GM19463 (cell line): ENCODE measurements around the gene COL4A2.
"Not testable (repeated sequence)": the region's sequence is repeated elsewhere in the genome, so short reads cannot be mapped to it uniquely, and the experiment has no call there.

ENCODE experiments used
- ATAC-seq: cut with Tn5 transposase; IDR thresholded peaks from one replicate; pipeline ENCODE4 v1.9.1; 2021; ENCODE audit warnings: mild to moderate bottlenecking, moderate library complexity; ENCODE audit not compliant: unreplicated experiment

The COL4A2 gene

GRCh38 chr13:110374431-110375370 lies 67.6 kb downstream of the COL4A2 start:
- ATAC-seq, result no peak

- no peak for ATAC-seq
Measured at GRCh38 chr13:110376120-110376519, 69.0 kb downstream of the COL4A2 start.

GRCh38 chr13:110377178-110377825 lies 70.2 kb downstream of the COL4A2 start:
- no peak for ATAC-seq

DNA sequence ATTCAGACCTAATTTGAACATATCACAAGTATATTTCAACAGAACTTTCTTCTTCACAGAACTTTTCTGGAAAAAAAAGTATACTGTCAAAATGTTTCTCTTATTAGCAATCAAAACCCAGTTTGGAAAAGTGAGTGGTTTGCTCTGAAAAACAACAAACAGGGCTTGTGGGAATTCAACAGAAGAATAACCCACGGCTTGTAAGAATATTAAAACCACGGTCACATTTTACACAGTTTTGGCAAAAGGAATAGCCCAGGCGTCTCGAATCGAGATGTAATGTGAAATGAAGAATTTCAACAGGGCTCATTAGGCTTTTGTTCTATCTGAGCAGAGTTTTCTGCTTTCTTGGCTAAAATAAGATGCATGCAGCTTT lies 70.7 kb downstream of the COL4A2 start:
- ATAC-seq, result no peak

DNA sequence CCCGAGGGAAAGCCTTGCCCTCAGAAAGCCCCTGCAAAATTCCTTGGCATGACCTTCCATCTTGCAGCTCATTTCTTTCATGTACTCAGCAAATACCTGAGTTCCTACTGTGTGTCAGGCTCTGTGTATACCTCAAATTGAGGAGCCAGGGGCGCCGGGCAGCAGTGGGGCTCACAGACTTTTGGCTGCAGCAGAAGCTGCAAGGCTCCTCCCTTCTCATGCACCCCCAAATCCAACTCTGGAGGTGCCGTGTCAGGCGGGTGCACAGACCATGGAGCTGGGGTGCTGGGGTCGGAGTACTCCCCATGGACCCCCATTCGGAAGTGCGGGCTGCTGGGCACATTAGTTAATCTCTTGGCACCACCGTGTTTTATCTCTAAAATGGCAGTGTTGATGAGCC lies 72.3 kb downstream of the COL4A2 start:
- ATAC-seq, result no peak

DNA sequence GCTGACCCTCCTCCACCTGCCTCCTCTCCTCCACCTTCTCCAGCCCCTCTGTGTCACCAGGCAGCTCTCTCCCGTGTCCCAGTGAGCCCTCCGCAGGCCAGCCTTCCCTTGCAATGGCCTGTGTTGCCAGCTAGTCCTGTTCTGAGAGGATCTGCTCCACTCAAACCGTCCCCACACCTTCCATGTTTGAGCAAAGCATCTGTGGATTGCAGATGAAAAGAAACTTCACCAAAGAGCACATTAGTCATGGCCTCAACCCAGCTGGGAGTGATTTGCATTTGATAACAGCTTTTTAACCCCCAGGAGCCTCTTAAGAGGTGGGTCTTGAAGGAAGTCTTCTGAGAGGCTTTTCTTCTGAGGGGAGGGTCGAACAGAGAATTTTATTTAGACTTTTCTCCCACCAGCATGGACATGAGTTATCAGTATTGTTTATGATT lies 72.8 kb downstream of the COL4A2 start:
- no peak for ATAC-seq

DNA sequence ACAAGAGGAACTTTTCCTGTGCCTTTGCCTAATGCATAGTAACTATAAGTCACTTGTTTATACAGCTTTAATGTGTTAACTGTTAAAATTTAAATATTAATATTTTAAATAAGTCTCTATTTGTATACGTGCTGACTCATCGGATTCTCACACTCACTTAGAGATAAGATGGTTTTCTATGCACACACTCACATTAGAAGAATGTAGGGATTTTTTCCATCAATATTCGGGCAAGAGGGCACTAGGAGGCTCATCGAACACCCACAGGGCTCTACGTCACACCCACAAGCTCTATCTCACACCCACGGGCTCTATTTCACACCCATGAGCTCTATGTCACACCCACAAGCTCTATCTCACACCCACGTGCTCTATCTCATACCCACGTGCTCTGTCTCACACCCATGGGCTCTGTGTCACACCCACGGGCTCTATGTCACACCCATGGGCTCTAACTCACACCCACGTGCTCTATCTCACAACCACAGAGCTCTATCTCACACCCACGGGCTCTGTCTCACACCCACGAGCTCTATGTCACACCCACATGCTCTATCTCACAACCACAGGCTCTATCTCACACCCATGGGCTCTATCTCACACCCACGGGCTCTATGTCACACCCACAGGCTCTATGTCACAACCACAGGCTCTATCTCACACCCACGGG lies 73.4 kb downstream of the COL4A2 start:
- no peak for ATAC-seq

- ATAC-seq, result no peak
Measured at GRCh38 chr13:110381029-110381360, 73.9 kb downstream of the COL4A2 start.

- ATAC-seq, result no peak
Measured at GRCh38 chr13:110382229-110382628, 75.1 kb downstream of the COL4A2 start.

DNA sequence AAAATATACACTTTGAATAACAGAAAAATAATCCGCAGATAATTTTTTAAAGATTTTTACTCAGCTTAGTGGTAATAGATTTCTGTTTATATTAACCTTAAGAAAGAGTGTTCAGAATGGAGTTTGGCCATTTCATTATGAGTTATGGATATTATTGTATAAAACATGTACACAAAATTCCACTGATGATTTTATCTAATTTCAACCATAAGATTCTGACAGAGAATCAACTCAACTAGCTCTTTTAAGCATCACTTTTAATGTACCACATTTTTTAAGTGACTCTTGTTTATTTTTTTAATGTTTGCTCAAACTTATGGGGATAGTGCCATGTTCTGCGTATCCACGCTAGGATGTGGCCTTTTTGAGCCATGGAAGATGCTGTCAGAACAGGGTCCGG lies 75.7 kb downstream of the COL4A2 start:
- ATAC-seq, result no peak

DNA sequence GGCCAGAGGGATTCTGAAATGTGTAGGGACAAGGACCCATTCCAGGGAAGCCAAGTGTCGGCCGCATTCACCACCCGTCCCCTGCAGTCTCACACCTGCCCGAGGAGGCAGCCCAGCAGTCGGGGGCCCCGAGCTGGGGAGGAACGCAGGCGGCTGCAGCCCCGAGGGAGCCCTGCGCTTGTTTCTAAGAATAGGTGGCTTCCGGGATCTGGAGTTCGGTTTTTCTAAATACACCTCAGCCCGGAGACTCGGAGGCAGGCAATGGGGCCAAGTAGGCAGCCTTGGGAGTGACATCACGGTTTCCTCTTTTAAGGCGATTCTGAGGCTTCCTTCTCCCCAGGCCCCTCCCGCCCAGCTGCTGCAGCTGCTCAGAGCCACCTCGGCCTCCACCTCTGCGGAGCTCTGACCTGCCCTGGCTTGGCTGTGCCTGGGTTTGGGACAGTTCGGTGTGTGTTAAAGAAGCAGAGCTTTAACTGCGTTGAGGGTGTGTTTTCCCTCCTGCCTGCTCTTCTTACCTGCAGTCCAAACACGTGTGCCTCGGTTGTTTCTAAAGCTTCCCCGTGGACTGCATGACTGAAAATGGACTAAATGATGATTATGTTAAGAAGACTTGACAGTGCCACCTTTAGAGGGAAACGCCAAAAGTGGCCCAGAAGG lies 80.5 kb downstream of the COL4A2 start:
- peak; percentile 98 for ATAC-seq

DNA sequence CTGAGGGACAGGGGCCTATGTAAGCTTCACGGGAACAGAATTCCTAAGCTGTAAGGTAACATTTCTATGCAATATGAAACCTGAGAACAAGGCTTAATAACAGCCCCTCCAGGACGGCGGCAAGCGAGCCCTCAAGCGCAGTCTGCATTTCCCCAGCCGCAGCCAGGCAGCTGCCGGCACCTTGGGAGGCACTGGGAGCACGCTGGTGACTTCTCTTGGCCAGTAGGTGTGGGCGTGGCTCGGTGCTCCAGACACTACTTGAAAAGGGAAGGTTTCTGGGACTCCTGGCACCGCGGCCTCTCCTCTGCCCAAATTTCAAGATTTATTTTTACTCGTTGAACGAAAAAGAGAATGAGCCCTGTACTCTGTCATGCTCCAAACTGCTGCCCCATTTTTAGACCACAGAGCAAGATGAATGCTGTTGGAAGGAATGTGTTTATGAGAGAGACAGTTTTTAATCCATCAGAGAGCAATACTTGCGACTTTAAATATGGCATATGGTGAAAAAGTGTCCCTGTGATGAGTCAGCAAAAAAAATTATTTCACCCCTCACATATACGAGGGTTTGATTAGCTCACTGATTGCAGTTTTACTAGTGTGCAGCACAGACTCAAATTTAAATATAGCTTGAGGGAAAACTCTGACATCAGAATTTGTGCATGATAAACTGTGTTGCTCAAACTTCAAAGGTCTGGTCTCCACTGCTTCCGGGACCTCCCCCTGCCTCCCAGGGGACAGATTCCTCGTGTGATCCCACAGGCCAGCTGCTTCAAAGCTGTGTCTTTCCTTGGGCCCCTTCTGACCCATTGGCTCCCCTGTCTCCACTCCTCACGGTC lies 81.2 kb downstream of the COL4A2 start:
- ATAC-seq, result no peak

- ATAC-seq, result no peak
Measured at GRCh38 chr13:110390567-110390966, 83.5 kb downstream of the COL4A2 start.

DNA sequence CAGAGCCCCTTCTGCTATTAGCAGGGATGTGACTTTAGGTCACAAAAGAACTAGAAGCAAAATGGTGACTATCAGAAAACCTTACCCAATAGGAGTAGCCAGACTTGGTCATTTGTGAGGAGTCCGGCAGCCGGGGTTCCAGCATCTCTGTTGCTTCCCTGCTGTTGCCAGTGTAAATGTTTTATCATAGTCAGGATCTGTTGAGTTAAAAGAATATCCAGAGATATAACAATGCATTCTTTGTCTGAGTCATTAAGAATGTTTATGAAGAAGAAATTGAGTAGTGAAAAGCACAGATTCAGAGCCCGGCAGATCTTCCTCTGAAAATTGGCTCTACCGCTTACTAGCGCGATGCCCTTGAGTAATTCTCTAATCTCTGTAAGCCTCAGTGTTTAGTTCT lies 84.2 kb downstream of the COL4A2 start:
- ATAC-seq, result no peak

- no peak for ATAC-seq
Measured at GRCh38 chr13:110392510-110393240, 85.6 kb downstream of the COL4A2 start.

- ATAC-seq, result no peak
Measured at GRCh38 chr13:110393761-110394160, 86.7 kb downstream of the COL4A2 start.

- no peak for ATAC-seq
Measured at GRCh38 chr13:110394371-110394841, 87.3 kb downstream of the COL4A2 start.

- not testable (repeated sequence) for ATAC-seq
Measured at GRCh38 chr13:110395616-110396015, 88.5 kb downstream of the COL4A2 start.

GRCh38 chr13:110396476-110396875 lies 89.4 kb downstream of the COL4A2 start:
- ATAC-seq, result no peak
